Glutamatergic neuron (in vitro differentiated cells): ENCODE measurements around the gene ABCA3. TPM values are rescaled to one million over a fixed set of nuclear protein-coding genes. Genes with fewer than 3 reads are reported as not detected.
A peak's percentile ranks its signal among the peaks of the same experiment; 100 is the strongest.
"Not testable (repeated sequence)": the region's sequence is repeated elsewhere in the genome, so short reads cannot be mapped to it uniquely, and the experiment has no call there.

ENCODE experiments used
- DNase-seq: peaks from one replicate; pipeline ENCODE4 v3.0.0; 2022
- H3K27ac Mint-ChIP-seq: one replicate; pipeline ENCODE4 v1.8.0; 2020; ENCODE audit warnings: mild to moderate bottlenecking, mixed read lengths, inconsistent platforms; ENCODE audit not compliant: unreplicated experiment
- H3K27me3 Mint-ChIP-seq: one replicate; pipeline ENCODE4 v1.8.0; 2020; ENCODE audit warnings: mild to moderate bottlenecking, moderate library complexity, mixed read lengths, inconsistent platforms; ENCODE audit not compliant: unreplicated experiment
- H3K36me3 Mint-ChIP-seq: one replicate; pipeline ENCODE4 v1.8.0; 2020; ENCODE audit warnings: mild to moderate bottlenecking, mixed read lengths, inconsistent platforms; ENCODE audit not compliant: unreplicated experiment
- H3K4me1 Mint-ChIP-seq: one replicate; pipeline ENCODE4 v1.8.0; 2020; ENCODE audit warnings: mild to moderate bottlenecking, low read depth, mixed read lengths, inconsistent platforms; ENCODE audit not compliant: unreplicated experiment
- H3K4me3 Mint-ChIP-seq: one replicate; pipeline ENCODE4 v1.8.0; 2020; ENCODE audit warnings: mild to moderate bottlenecking, mixed read lengths, inconsistent platforms; ENCODE audit not compliant: unreplicated experiment
- H3K9me3 Mint-ChIP-seq: one replicate; pipeline ENCODE4 v1.8.0; 2020; ENCODE audit warnings: mild to moderate bottlenecking, moderate library complexity, mixed read lengths, inconsistent platforms; ENCODE audit not compliant: unreplicated experiment
- CTCF ChIP-seq: fragments of 200-600 bp; sonication (generic); IDR thresholded peaks from one replicate; pipeline ENCODE4 v1.5.0; 2021; ENCODE audit not compliant: partially characterized antibody, unreplicated experiment
- total RNA-seq: library from RNA; stranded (reverse); fragmentation: NEBNext Ultra II Directional; extraction: Animal tissue kit (Norgen Biotek cat#: 25700); gene quantifications from one replicate; pipeline ENCODE4 v1.2.1, GENCODE V29; 2021; ENCODE audit not compliant: unreplicated experiment

Gene ABCA3
- total RNA-seq, 1 donor from 2014 or later: 110 TPM

GRCh38 chr16:2260250-2260649 is 80.3 kb downstream of the ABCA3 start:
- peaks cover 2% of the 10 kb centered on the region for H3K9me3 Mint-ChIP-seq
- no peak overlapping the region for H3K27ac Mint-ChIP-seq
- TF ChIP-seq CTCF: no peak
- peaks cover 5% of the 10 kb centered on the region for H3K36me3 Mint-ChIP-seq
- H3K27me3 Mint-ChIP-seq: peaks cover 4% of the 10 kb centered on the region
- no peak for DNase-seq
- no peaks in the 10 kb centered on the region for H3K4me1 Mint-ChIP-seq
- no peak overlapping the region for H3K4me3 Mint-ChIP-seq

GRCh38 chr16:2258530-2258929 is 82.0 kb downstream of the ABCA3 start:
- not testable (repeated sequence) for H3K27me3 Mint-ChIP-seq, H3K4me1 Mint-ChIP-seq, H3K36me3 Mint-ChIP-seq, H3K9me3 Mint-ChIP-seq, H3K4me3 Mint-ChIP-seq, H3K27ac Mint-ChIP-seq, DNase-seq

- DNase-seq: no peak
- H3K4me1 Mint-ChIP-seq: no peaks in the 10 kb centered on the region
- H3K27me3 Mint-ChIP-seq: peaks cover 4% of the 10 kb centered on the region
- peaks cover 3% of the 10 kb centered on the region for H3K9me3 Mint-ChIP-seq
- no peak overlapping the region for H3K27ac Mint-ChIP-seq
- H3K4me3 Mint-ChIP-seq: no peak overlapping the region
- TF ChIP-seq CTCF: no peak
- H3K36me3 Mint-ChIP-seq: peaks cover 5% of the 10 kb centered on the region
These were observed 82.8 kb downstream of the ABCA3 start for GRCh38 chr16:2257726-2258125.

- Mint-ChIP-seq H3K36me3 (peaks cover 5% of the 10 kb centered on the region), H3K4me3 (no peak overlapping the region), H3K4me1 (no peaks in the 10 kb centered on the region), H3K9me3 (peaks cover 2% of the 10 kb centered on the region), H3K27ac (no peak overlapping the region), H3K27me3 (peaks cover 4% of the 10 kb centered on the region)
- no peak for DNase-seq
- TF ChIP-seq CTCF: no peak
These were observed 83.9 kb downstream of the ABCA3 start for GRCh38 chr16:2256531-2257140.

- no peaks in the 10 kb centered on the region for H3K36me3 Mint-ChIP-seq
- DNase-seq: no peak
- no peak for TF ChIP-seq CTCF
- no peak overlapping the region for H3K4me3 Mint-ChIP-seq
- peaks cover 2% of the 10 kb centered on the region for H3K9me3 Mint-ChIP-seq
- peak overlapping the region; percentile 38 for H3K27ac Mint-ChIP-seq
- H3K4me1 Mint-ChIP-seq: no peaks in the 10 kb centered on the region
- peaks cover 4% of the 10 kb centered on the region for H3K27me3 Mint-ChIP-seq
These were observed 87.2 kb downstream of the ABCA3 start for GRCh38 chr16:2253293-2253692.

GRCh38 chr16:2252806-2253148 is 87.8 kb downstream of the ABCA3 start:
- TF ChIP-seq CTCF: no peak
- H3K36me3 Mint-ChIP-seq: no peaks in the 10 kb centered on the region
- no peak overlapping the region for H3K4me3 Mint-ChIP-seq
- H3K27ac Mint-ChIP-seq: peak overlapping the region; percentile 38
- DNase-seq: no peak
- H3K4me1 Mint-ChIP-seq: no peaks in the 10 kb centered on the region
- peaks cover 4% of the 10 kb centered on the region for H3K27me3 Mint-ChIP-seq
- peaks cover 2% of the 10 kb centered on the region for H3K9me3 Mint-ChIP-seq
